HepG2 (cell line): ENCODE measurements around the gene COG4. TPM values are rescaled to one million over a fixed set of nuclear protein-coding genes. Genes with fewer than 3 reads are reported as not detected.

Experiments used
- BRCA1 ChIP-seq: sonication (generic); formaldehyde crosslinking; IDR thresholded peaks from 2 replicates; pipeline ENCODE4 v1.4.0; 2020; ENCODE audit warnings: missing genetic modification reagents
- CEBPG ChIP-seq: IDR thresholded peaks from 2 replicates; pipeline ENCODE4 v1.6.1; 2016
- CHD2 ChIP-seq: IDR thresholded peaks from 2 replicates; pipeline ENCODE4 v1.6.1; 2011; ENCODE audit warnings: low read depth, low read length, improper control_type of control experiment
- EEA1 ChIP-seq: sonication (generic); formaldehyde crosslinking; IDR thresholded peaks from 2 replicates; pipeline ENCODE4 v1.5.1; 2020; ENCODE audit warnings: mild to moderate bottlenecking, missing genetic modification reagents, borderline replicate concordance
- GATAD1 ChIP-seq: IDR thresholded peaks from 2 replicates; pipeline ENCODE4 v1.6.1; 2016; ENCODE audit warnings: missing genetic modification reagents, missing compliant biosample characterization
- JARID2 ChIP-seq: sonication (generic); formaldehyde crosslinking; IDR thresholded peaks from 2 replicates; pipeline ENCODE4 v1.8.1; 2023; ENCODE audit warnings: missing genetic modification reagents, inconsistent platforms; ENCODE audit not compliant: insufficient replicate concordance
- LRRFIP1 ChIP-seq: sonication (generic); formaldehyde crosslinking; conservative IDR thresholded peaks from 2 replicates; pipeline ENCODE4 v1.4.0; 2020; ENCODE audit warnings: missing genetic modification reagents
- MTA1 ChIP-seq: sonication (generic); formaldehyde crosslinking; IDR thresholded peaks from 2 replicates; pipeline ENCODE4 v1.4.0; 2020; ENCODE audit warnings: missing genetic modification reagents, mild to moderate bottlenecking, borderline replicate concordance
- NBN ChIP-seq: fragments of 450-650 bp; conservative IDR thresholded peaks from 2 replicates; pipeline ENCODE4 v1.6.1; 2017
- NFIB ChIP-seq: sonication (generic); formaldehyde crosslinking; IDR thresholded peaks from 2 replicates; pipeline ENCODE4 v1.9.0; 2021; ENCODE audit warnings: missing genetic modification reagents, mild to moderate bottlenecking, borderline replicate concordance
- NFRKB ChIP-seq: fragments of 450-650 bp; IDR thresholded peaks from 2 replicates; pipeline ENCODE4 v1.6.1; 2017
- NR2F1 ChIP-seq, 2 experiments: fragments of 450-650 bp in 1 of 2; formaldehyde crosslinking in 1 of 2; IDR thresholded peaks; 2 replicates each; pipeline versions ENCODE4 v1.5.0 to v1.6.1; 2016 to 2020; ENCODE audit warnings: mild to moderate bottlenecking in 1 of 2, missing compliant biosample characterization in 1 of 2, missing genetic modification reagents in 1 of 2, moderate library complexity in 1 of 2
- SAP130 ChIP-seq: IDR thresholded peaks from 2 replicates; pipeline ENCODE4 v1.6.1; 2016; ENCODE audit warnings: low read depth
- SNAPC2 ChIP-seq: sonication (generic); formaldehyde crosslinking; IDR thresholded peaks from 2 replicates; pipeline ENCODE4 v1.8.1; 2022; ENCODE audit warnings: mild to moderate bottlenecking, missing genetic modification reagents
- TCF12 ChIP-seq, 2 experiments: fragments of 450-650 bp in 1 of 2; sonication (generic) in 1 of 2; formaldehyde crosslinking in 1 of 2; IDR thresholded peaks; 2 replicates each; pipeline versions ENCODE4 v1.6.1 to v1.8.0; 2017 to 2022; ENCODE audit warnings: antibody characterized with exemption in 1 of 2, mild to moderate bottlenecking in 1 of 2, missing genetic modification reagents in 1 of 2, moderate library complexity in 1 of 2
- YY1 ChIP-seq: IDR thresholded peaks from 2 replicates; pipeline ENCODE4 v1.6.1; 2011; ENCODE audit warnings: low read length, low read depth, moderate library complexity, mild to moderate bottlenecking; ENCODE audit not compliant: insufficient read depth, insufficient replicate concordance
- ZBTB21 ChIP-seq: sonication (generic); formaldehyde crosslinking; IDR thresholded peaks from 2 replicates; pipeline ENCODE4 v1.4.0; 2020; ENCODE audit warnings: missing genetic modification reagents
- ZNF12 ChIP-seq: sonication (generic); formaldehyde crosslinking; IDR thresholded peaks from 2 replicates; pipeline ENCODE4 v1.5.0; 2020; ENCODE audit warnings: missing genetic modification reagents
- ZNF180 ChIP-seq: sonication (generic); formaldehyde crosslinking; IDR thresholded peaks from 2 replicates; pipeline ENCODE4 v1.4.0; 2020; ENCODE audit warnings: low read depth, missing genetic modification reagents, borderline replicate concordance
- ZNF292 ChIP-seq: sonication (generic); formaldehyde crosslinking; IDR thresholded peaks from 2 replicates; pipeline ENCODE4 v1.8.1; 2022; ENCODE audit warnings: mild to moderate bottlenecking, low read depth, missing genetic modification reagents, borderline replicate concordance
- ZNF317 ChIP-seq: sonication (generic); formaldehyde crosslinking; IDR thresholded peaks from 2 replicates; pipeline ENCODE4 v1.5.0; 2020; ENCODE audit warnings: mild to moderate bottlenecking, missing genetic modification reagents
- ZNF441 ChIP-seq: sonication (generic); formaldehyde crosslinking; IDR thresholded peaks from 2 replicates; pipeline ENCODE4 v1.7.0; 2021; ENCODE audit warnings: missing genetic modification reagents, borderline replicate concordance
- ZNF543 ChIP-seq: sonication (generic); formaldehyde crosslinking; IDR thresholded peaks from 2 replicates; pipeline ENCODE4 v1.4.0; 2020; ENCODE audit warnings: mild to moderate bottlenecking, missing genetic modification reagents
- ZNF577 ChIP-seq: sonication (generic); formaldehyde crosslinking; IDR thresholded peaks from 2 replicates; pipeline ENCODE4 v1.4.0; 2020; ENCODE audit warnings: mild to moderate bottlenecking, low read depth, missing genetic modification reagents, borderline replicate concordance
- ZNF704 ChIP-seq: sonication (generic); formaldehyde crosslinking; IDR thresholded peaks from 2 replicates; pipeline ENCODE4 v1.8.1; 2023; ENCODE audit warnings: mild to moderate bottlenecking, inconsistent platforms, moderate library complexity, missing genetic modification reagents, borderline replicate concordance
- ZSCAN31 ChIP-seq: sonication (generic); formaldehyde crosslinking; IDR thresholded peaks from 2 replicates; pipeline ENCODE4 v1.5.0; 2020; ENCODE audit warnings: low read depth, mild to moderate bottlenecking, missing genetic modification reagents
- polyA plus RNA-seq, 8 experiments: library from polyadenylated mRNA; depleted of rRNA in 3 of 8; stranded (reverse) in 7 of 8; unstranded in 1 of 8; fragments of >200 nt; fragmentation: Illumina TruSeq in 4 of 8; extraction: Trizol in 4 of 8; gene quantifications; 2 replicates each; pipeline versions ENCODE4 v1.2.1 to v1.2.3, GENCODE V29; 2011 to 2016; ENCODE audit warnings: low read depth in 4 of 8, missing spikeins in 1 of 8, mixed read lengths in 1 of 8; ENCODE audit not compliant: insufficient read depth in 1 of 8
- total RNA-seq, 5 experiments: library from RNA; depleted of rRNA; stranded (reverse); fragments of >200 nt; fragmentation: Illumina TruSeq; extraction: Trizol; gene quantifications; 2 replicates each; pipeline ENCODE4 v1.2.3, GENCODE V29; 2016; ENCODE audit warnings: low read depth in 1 of 5
- TF ChIP-seq, protein P1 (sequence below): sonication (generic); formaldehyde crosslinking; IDR thresholded peaks from 2 replicates; pipeline ENCODE4 v1.8.0; 2022; ENCODE audit warnings: mild to moderate bottlenecking, missing genetic modification reagents; ENCODE audit not compliant: insufficient replicate concordance

COG4 gene
- total and polyA plus RNA-seq, 2 of the 13 experiments (the other 11 are each of a cell fraction or from before 2014, with no cell fraction given) = 51.1 to 73.8 TPM

DNA sequence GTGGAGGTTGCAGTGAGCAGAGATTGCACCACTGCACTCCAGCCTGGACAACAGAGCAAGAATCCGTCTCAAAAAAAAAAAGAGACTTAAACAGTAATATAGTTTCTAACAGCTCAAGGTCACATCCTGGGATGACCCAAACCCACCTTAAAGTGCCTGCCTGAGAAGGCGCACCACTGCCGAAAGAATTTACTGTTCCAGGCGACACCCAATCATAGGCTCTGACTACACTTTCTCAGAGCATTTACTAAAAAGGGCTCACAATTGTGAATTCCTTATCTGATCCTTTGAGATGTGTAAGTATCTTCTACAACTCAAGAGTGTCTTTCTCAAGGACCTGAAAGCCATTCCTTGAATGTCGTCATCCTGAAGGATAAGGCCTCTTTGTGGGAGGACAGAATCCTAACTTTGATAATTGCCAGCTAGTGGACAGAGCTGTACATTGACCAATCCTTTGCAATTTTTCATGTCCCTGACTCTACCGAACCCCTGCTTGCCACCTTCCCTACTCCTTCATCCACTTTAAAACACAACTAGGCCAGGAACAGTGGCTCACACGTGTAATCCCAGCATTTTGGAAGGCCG is 81.9 kb downstream of the COG4 start (continued):
- TF ChIP-seq ZNF441 (CRISPR knock-in tag) (0 out of 2 replicates have a peak, but pooled peaks have one; percentile 1), ZNF12 (CRISPR knock-in tag) (no peak), NBN (no peak), CHD2 (no peak), ZNF543 (CRISPR knock-in tag) (no peak; the same call in 1 of the 2 replicates), SNAPC2 (CRISPR knock-in tag) (no peak), BRCA1 (CRISPR knock-in tag) (no peak), ZNF704 (CRISPR knock-in tag) (0 out of 2 replicates have a peak, but pooled peaks have one; percentile 38), TCF12 (IDR thresholded peaks at IDR 0.05) (no peak), TCF12 (CRISPR knock-in tag; IDR thresholded peaks at IDR 0.05) (no peak), NFIB (CRISPR knock-in tag) (no peak), NR2F1 (CRISPR knock-in tag; IDR thresholded peaks at IDR 0.05) (no peak), ZNF577 (no peak), ZNF292 (CRISPR knock-in tag) (no peak), LRRFIP1 (no peak), YY1 (no peak), SAP130 (CRISPR knock-in tag) (0 out of 2 replicates have a peak, but pooled peaks have one; percentile 8), ZNF180 (CRISPR knock-in tag) (no peak), GATAD1 (CRISPR knock-in tag) (no peak), ZBTB21 (CRISPR knock-in tag) (no peak), EEA1 (no peak), JARID2 (no peak), ZNF317 (CRISPR knock-in tag) (peak; percentile 21; the same call in 1 of the 2 replicates), CEBPG (CRISPR knock-in tag) (peak; percentile 53; the same call in 1 of the 2 replicates), ZSCAN31 (CRISPR knock-in tag) (no peak), MTA1 (no peak), NFRKB (no peak)
- TF ChIP-seq, protein P1, sequence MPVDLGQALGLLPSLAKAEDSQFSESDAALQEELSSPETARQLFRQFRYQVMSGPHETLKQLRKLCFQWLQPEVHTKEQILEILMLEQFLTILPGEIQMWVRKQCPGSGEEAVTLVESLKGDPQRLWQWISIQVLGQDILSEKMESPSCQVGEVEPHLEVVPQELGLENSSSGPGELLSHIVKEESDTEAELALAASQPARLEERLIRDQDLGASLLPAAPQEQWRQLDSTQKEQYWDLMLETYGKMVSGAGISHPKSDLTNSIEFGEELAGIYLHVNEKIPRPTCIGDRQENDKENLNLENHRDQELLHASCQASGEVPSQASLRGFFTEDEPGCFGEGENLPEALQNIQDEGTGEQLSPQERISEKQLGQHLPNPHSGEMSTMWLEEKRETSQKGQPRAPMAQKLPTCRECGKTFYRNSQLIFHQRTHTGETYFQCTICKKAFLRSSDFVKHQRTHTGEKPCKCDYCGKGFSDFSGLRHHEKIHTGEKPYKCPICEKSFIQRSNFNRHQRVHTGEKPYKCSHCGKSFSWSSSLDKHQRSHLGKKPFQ = peak; percentile 21
